ENCODE measurements around the gene LRP1B.
"Not testable (repeated sequence)": the region's sequence is repeated elsewhere in the genome, so short reads cannot be mapped to it uniquely, and the experiment has no call there.

DNA sequence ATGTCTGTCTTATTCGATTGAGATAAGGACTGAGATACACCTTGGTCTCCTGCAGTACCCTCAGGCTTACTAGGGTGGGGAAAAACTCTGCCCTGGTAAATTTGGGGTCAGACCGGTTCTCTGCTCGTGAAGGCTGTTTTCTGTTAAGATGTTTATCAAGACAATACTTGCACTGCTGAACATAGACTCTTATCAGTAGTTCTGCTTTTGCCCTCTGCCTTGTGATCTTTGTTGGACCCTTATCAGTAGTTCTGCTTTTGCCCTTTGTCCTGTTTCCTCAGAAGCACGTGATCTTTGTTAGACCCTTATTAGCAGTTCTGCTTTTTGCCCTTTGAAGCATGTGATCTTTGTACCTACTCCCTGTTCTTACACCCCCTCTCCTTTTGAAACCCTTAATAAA is 1715.8 kb downstream of the LRP1B start:
- TF ChIP-seq, protein P1, sequence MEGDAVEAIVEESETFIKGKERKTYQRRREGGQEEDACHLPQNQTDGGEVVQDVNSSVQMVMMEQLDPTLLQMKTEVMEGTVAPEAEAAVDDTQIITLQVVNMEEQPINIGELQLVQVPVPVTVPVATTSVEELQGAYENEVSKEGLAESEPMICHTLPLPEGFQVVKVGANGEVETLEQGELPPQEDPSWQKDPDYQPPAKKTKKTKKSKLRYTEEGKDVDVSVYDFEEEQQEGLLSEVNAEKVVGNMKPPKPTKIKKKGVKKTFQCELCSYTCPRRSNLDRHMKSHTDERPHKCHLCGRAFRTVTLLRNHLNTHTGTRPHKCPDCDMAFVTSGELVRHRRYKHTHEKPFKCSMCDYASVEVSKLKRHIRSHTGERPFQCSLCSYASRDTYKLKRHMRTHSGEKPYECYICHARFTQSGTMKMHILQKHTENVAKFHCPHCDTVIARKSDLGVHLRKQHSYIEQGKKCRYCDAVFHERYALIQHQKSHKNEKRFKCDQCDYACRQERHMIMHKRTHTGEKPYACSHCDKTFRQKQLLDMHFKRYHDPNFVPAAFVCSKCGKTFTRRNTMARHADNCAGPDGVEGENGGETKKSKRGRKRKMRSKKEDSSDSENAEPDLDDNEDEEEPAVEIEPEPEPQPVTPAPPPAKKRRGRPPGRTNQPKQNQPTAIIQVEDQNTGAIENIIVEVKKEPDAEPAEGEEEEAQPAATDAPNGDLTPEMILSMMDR (IDR thresholded peaks at IDR 0.05; ENCODE audit: low read length): not testable (repeated sequence)
- TF ChIP-seq EZH2 (optimal IDR thresholded peaks at IDR 0.05; ENCODE audit: low read depth, low read length); EZH2phosphoT487 (IDR thresholded peaks at IDR 0.05; ENCODE audit: low read length): not testable (repeated sequence)
